SIG-M5 (cell line): ENCODE results near the gene CALB2.

ENCODE experiments used
- DNase-seq: peaks from one replicate; lab custom pipeline; 2025; lab: John Stamatoyannopoulos, UW

CALB2 gene

DNA sequence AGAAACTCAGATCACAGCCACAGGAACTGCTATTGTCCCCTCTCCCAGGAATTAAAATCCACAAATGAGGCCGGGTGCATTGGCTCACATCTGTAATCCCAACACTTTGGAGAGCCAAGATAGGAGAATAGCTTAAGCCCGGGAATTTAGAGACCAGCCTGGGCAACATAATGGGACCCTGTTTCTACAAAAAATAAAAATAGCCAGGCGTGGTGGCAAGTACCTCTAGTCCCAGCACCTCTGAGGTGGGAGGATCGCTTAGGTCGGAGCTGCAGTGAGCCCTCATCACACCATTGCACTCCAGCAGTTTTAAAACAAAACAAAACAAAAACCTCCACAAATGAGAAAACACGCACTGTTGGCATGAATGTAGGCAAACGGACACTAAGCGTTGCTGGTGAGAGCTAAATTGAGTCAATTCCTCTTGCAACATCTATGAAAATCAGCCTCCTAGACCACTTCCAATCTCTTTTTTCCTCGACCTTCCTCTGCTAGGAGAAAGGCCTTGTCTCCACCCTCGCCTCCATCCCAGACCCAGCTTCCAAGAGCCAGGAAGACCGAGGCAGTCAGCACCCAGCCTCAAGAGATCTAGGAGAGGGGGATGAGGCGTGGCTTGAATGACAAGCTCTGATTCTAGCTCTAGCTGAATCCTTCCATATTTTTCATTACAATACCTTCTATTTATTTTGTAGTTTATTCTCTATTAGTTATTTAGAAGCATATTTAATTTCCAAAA is 68.5 kb downstream of the CALB2 start:
- DNase-seq: no peak

GRCh38 chr16:71428385-71428784 is 69.9 kb downstream of the CALB2 start:
- no peak for DNase-seq

DNA sequence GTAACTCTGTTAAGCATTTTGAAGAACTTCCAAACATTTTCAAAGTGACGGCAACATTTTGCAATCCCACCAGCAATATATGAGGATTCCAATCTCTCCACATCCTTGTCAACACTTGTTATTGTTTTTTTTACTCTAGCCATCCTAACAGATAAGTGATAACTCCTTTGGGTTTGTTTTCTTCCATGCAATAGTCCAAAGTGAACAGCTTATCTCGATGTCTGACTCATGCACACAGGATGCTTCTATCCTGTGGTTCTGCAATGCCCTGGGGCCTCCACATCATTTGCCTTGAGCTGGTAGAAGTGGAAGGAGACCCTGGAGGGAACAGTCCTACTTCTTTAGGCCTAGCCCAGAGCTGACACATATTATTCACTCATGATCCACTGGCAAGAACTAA is 70.4 kb downstream of the CALB2 start:
- DNase-seq: no peak

DNA sequence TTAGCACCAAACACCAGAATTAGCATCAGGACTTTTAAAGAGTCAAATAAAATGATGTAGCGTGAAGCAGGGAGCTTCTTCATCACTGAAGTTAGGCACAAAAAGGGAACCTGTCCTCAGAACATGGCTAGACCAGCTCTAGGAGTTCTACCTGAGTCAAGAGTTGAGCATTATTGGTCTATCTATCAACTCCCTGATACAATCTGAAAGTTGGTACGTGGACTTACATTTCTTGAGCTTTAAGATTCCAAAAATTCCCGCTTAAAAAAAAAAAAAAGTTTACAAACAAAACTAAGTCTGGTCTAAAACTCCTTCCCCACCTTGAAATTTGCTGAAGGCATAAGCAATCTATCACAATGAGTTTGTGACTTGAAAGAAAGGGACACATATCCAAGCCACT is 71.1 kb downstream of the CALB2 start:
- DNase-seq: no peak

DNA sequence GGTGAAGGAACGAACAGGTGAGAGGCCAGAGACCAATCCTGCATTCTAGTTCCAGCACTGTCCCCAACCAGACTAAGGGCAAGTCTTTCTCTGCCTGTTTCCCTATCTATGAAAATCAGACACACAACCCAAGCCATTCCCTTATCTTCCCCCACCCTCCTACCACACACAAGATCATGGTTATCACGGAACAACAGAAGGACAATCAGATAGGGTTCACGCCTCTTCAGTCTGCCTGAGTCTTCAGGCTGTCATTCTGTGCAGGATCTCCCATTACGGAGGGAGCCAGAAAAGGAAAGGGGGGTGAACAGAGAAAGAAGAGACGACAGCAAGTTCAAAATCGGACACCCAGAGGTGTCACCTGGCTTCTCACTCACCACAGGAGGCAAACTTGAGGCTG is 72.2 kb downstream of the CALB2 start:
- DNase-seq: no peak

DNA sequence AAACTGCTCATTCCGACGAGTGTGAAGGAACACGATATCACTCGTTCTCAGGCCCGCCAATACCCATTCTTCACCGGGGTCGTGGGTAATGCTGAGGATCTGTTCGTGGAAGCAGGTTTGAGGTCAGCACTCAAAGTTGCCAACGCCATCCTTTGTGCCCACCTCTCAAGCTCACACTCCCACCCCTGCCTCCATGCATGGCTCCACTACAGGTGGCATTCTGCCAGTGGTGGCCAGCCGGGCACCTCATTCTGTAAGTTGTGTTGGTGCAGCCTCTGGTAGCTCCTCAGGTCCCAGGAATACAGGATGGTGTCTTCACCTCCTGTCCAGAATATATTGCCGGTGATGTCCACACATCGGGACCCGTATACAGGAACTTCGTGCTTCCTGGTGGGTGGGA is 72.7 kb downstream of the CALB2 start:
- DNase-seq: no peak

- no peak for DNase-seq
These were observed 73.5 kb downstream of the CALB2 start for GRCh38 chr16:71431991-71432390.

DNA sequence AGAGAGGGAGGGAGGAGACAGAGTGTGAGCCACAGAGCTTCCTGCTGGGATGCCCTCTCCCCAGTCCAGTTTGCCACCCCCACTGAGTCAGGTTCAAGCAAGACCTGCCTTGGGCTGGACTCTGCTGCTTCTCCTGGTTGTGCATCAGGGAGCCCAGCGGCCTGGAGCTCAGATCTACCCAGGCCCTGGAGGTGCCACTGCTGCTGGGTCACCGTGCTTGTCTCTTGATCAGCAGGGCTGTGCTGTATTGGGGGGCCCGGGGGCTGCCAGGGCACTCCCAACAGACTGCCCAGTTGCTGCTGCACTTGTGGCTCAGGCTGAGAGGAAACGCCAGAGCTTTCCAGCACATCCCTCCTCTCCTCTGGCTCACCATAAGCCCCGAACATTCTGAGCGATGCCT is 74.4 kb downstream of the CALB2 start:
- DNase-seq: no peak

DNA sequence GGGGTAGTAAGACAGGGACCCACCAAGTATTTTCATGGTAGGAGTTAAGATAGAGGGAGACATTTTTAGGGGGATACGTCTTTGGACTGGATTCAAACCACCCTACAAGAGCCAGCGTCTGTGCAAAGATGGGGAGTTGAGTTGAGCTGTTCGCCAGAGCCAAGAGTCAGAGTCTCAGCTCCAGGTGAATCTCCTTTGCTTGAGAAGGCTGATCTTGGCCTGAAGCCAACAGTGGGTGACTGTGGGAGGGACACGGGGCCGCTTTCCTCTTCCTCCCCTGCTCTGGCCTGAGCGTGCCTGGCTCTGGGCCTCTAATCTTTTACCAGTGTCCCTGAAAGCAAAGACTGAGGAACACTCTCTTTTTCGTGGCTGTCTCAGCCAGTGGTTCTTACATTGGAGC is 78.0 kb downstream of the CALB2 start:
- DNase-seq: no peak

DNA sequence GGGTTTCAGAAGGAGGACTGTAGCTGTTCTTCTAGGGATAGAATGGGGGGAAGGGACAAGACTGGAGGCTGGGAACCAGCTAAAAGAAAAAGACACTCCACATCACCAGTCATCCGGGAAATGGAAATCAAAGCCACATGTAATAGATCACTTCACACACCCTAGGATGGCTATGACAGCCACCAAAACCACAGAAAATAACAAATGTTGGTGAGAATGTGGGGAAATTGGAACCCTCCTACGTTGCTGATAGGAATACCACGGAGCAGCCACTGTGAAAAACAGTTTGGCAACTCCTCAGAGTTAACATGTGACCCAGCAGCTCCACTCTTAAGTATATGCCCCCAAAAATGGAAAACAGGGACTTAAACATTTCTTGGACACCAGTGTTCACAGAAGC is 81.0 kb downstream of the CALB2 start:
- no peak for DNase-seq
